Peyer's patch (tissue), 4 donors: ENCODE measurements around the gene PDCD2.

Experiments used
- CTCF ChIP-seq, 6 experiments: fragments of 450-650 bp in 4 of 6; fragments of 200-600 bp in 2 of 6; sonication (generic) in 1 of 6; IDR thresholded peaks; one replicate each; pipeline ENCODE4 v1.5.1; 2017 to 2019; ENCODE audit warnings: antibody characterized with exemption in 6 of 6, mild to moderate bottlenecking in 3 of 6, moderate library complexity in 1 of 6
- POLR2A ChIP-seq, 2 donors: fragments of 450-650 bp; IDR thresholded peaks; one replicate each; pipeline ENCODE4 v1.5.1; 2017; ENCODE audit warnings: antibody characterized with exemption in 2 of 2, mild to moderate bottlenecking in 2 of 2, moderate library complexity in 2 of 2

GRCh38 chr6:170596426-170596825, 12.0 kb upstream of the PDCD2 start:
- no peak for TF ChIP-seq POLR2A (IDR thresholded peaks at IDR 0.05)
- TF ChIP-seq CTCF (IDR thresholded peaks at IDR 0.05), result no peak
